Spinal cord (tissue), 10 donors: Measurements from ENCODE around the gene HOXD4. TPM values are rescaled to one million over a fixed set of nuclear protein-coding genes. Genes with fewer than 3 reads are reported as not detected.

Experiments used
- DNase-seq, 6 donors: peaks; one replicate each; pipeline versions ENCODE4 v3.0.0 to v3.0.0-alpha.2; 2013 to 2015; ENCODE audit warnings: low spot score in 6 of 6, low read depth in 4 of 6
- H3K27ac ChIP-seq: one replicate; pipeline ENCODE4 v1.5.1; 2013; ENCODE audit warnings: low read depth, low read length, control low read depth
- H3K27me3 ChIP-seq: one replicate; pipeline ENCODE4 v1.6.1; 2013; ENCODE audit warnings: low read length; ENCODE audit not compliant: control insufficient read depth, insufficient read depth
- H3K36me3 ChIP-seq: one replicate; pipeline ENCODE4 v1.6.1; 2013; ENCODE audit warnings: low read length; ENCODE audit not compliant: control insufficient read depth, insufficient read depth
- H3K4me1 ChIP-seq: one replicate; pipeline ENCODE4 v1.6.1; 2013; ENCODE audit warnings: low read length; ENCODE audit not compliant: control insufficient read depth, insufficient read depth
- H3K4me3 ChIP-seq: one replicate; pipeline ENCODE4 v1.5.1; 2013; ENCODE audit warnings: low read depth, low read length, control low read depth
- H3K9me3 ChIP-seq: one replicate; pipeline ENCODE4 v1.6.1; 2013; ENCODE audit warnings: low read length; ENCODE audit not compliant: control insufficient read depth, insufficient read depth
- WGBS: methylation state at CpG from one replicate; pipeline ENCODE4 v1.1.5; 2013; ENCODE audit warnings: missing lambda C conversion rate; ENCODE audit not compliant: insufficient coverage; 5-methylcytosine and 5-hydroxymethylcytosine counted together
- polyA plus RNA-seq, 2 donors: library from polyadenylated mRNA; unstranded; fragments of 120-200 nt; gene quantifications; one replicate each; pipeline ENCODE4 v1.2.1, GENCODE V29; 2013; ENCODE audit not compliant: insufficient read length in 2 of 2
- total RNA-seq, 2 donors: library from RNA; depleted of rRNA in 1 of 2; stranded (reverse); fragments of 120-200 nt in 1 of 2; fragments of >200 nt in 1 of 2; gene quantifications; one replicate each; pipeline versions ENCODE4 v1.2.3 to v1.2.4, GENCODE V29; 2013 to 2014
- donor health status: healthy.

HOXD4 gene
- total and polyA plus RNA-seq, 4 donors, result 3.9 to 19.8 (median 12.4) TPM

DNA sequence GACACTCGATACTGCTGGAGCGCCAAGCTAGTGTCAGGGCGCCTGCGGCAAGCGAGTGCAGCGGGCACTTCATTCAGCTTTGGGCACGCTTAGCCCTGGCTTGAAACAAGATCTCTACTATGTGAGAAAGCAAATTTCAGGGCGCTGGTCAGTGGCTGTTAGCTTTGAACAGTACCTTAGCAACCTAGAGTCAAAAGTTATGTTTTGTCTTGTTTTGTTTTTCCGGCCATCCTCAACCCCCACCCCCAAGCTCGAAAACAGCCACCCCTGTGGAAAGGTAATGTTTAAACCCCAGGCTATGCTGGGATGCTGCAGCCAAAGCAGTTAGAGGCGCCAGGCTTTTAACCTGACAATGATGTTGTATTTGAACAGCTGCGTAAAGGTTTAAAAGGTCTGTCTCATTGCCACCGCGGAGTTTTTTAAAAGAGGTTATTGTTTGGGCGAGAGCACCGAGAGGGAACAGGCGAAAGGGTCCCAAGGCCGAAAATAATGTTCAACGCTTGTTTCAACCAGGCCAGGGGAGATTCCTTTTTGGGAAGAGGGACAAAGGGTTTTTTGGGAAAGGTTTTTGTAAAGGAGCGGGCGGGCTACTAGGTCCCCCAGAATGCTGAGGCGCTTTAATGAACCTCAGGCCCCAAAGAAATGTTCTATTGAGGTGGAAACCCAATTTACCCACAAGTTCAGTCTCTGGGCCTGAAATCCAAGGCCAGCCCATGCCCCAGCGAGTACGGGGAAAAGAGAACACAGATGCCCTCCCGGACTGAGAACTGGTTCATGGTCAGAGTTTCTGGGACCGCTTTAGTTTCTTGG is 37.0 kb upstream of the HOXD4 start:
- peak in 1 of 6 donors; percentile 22 for DNase-seq
- Histone ChIP-seq H3K4me1 (peaks cover 39% of the 10 kb centered on the region), H3K4me3 (peak overlapping the region; percentile 27), H3K27me3 (peaks cover 99% of the 10 kb centered on the region), H3K9me3 (no peaks in the 10 kb centered on the region), H3K36me3 (no peaks in the 10 kb centered on the region), H3K27ac (peak overlapping the region; percentile 73)
- 12% methylated on average over 23 of the region's 26 CpGs for WGBS

DNA sequence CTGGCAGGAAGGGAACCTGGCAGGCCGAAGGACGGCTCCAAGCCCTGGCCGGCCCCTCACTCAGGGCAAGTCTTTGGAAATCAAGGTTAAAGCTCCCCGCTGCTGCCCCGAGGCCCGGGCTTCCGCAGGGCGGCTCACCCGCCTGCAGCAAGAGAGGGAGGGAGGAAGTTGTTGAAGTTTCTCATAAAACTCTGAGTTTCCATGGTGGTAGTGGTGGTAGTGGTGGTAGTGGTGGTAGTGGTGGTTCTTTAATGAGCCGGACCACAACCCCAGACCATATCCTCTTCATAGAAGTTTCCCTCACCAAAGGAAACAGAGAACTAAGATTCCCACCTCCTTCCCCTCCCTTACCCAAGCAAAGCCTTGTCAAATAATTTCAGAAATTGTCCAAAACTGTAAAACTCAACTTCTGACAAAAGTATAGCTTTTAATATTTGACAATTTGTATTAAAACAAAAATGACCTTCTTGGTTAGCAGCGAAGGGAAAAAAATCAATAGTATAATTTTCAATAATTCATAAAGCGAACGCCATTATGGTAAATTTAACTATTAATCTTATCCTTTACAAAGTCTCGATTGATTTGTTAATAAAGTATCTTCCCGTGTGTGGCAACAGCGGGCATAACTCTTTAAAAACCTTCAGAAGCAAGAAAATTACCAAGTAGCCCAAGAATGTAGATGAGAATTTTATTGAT is 36.3 kb upstream of the HOXD4 start:
- Histone ChIP-seq H3K4me3 (no peak overlapping the region), H3K9me3 (no peaks in the 10 kb centered on the region), H3K27ac (peak overlapping the region; percentile 80), H3K4me1 (peaks cover 39% of the 10 kb centered on the region), H3K27me3 (peaks cover 99% of the 10 kb centered on the region), H3K36me3 (no peaks in the 10 kb centered on the region)
- DNase-seq, result peak in 1 of 6 donors; percentile 53
- WGBS, result 1% methylated on average over 5 of the region's 16 CpGs

DNA sequence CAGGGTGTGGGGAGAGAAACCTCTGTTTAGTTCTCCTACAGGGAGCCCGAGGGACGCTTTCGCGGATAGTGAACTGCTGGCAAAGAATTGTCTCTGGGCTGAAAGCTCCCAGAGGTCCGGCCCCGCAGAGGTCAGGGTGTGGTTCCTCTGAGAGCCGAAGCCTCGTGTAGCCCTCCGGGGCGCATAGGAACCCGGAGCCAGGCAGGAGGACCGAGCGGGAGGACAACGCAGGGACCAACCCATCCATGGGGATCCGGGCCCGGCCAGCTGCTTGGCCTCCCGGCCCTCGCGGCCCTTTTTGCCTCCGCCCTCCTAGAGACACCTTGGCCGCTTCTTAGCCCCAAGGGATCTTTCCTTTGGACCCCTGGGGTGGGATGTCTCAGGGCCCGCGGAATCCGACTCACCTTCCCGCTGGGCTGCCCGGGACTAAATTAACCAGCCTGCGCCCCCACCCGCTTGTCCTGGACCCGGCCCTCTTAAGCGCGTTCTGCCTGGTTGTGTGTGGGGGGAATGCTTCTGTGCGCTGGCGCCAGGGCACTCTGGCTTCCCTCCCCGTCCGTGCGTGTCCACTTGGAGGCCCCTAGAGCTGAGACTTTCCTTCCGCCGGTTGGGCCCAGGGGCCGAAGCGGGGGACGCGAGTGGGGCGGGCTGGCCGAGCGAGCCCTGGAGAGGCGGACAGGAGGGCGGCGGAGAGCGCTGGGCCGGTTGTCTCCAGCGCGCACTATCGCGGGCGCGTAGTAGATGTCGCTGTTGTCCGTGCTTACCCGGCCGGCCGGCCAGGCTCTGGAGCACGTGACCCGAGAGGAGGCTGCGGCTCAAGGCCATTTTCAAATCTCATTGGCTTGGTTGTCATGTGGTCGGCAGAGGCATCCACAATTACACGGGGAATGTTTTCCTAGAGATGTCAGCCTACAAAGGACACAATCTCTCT is 35.2 kb upstream of the HOXD4 start, which contains the start of gene HOXD10:
TSS of gene HOXD10 (plus strand) at position 896 of the 931 bp plus-strand sequence. CDS start 56 bp downstream, outside the sequence.
- Histone ChIP-seq H3K4me1 (peaks cover 39% of the 10 kb centered on the region), H3K27me3 (peaks cover 99% of the 10 kb centered on the region), H3K4me3 (peak within 1 kb of the TSS; percentile 35), H3K27ac (peak within 1 kb of the TSS; percentile 80), H3K36me3 (no peaks in the 10 kb centered on the region), H3K9me3 (no peaks in the 10 kb centered on the region)
- DNase-seq, result peak in 1 of 6 donors; percentile 62
- WGBS, result 3% methylated on average over 64 of the region's 66 CpGs

DNA sequence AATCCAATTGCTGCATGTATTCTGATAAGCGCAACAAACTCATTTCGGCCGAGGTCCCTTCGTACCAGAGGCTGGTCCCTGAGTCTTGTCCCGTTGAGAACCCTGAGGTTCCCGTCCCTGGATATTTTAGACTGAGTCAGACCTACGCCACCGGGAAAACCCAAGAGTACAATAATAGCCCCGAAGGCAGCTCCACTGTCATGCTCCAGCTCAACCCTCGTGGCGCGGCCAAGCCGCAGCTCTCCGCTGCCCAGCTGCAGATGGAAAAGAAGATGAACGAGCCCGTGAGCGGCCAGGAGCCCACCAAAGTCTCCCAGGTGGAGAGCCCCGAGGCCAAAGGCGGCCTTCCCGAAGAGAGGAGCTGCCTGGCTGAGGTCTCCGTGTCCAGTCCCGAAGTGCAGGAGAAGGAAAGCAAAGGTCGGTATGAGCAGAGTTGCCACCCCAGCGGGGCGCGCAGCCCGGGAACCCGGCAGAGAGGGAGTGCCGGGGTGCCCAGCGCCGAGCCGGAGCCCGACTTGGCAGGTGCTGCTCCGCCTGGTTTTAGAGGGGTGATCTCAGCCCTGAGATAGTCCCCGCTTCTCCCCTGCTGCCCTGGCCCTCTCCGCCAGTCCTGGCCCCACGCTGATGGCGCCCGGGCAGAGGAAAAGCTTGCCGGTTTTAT is 34.1 kb upstream of the HOXD4 start:
- no peaks in the 10 kb centered on the region for H3K36me3 ChIP-seq
- WGBS, result 17% methylated on average over 40 of the region's 40 CpGs
- DNase-seq, result no peak
- peak overlapping the region; percentile 35 for H3K4me3 ChIP-seq
- peaks cover 39% of the 10 kb centered on the region for H3K4me1 ChIP-seq
- H3K9me3 ChIP-seq, result no peaks in the 10 kb centered on the region
- H3K27ac ChIP-seq, result peak overlapping the region; percentile 57
- peaks cover 99% of the 10 kb centered on the region for H3K27me3 ChIP-seq

DNA sequence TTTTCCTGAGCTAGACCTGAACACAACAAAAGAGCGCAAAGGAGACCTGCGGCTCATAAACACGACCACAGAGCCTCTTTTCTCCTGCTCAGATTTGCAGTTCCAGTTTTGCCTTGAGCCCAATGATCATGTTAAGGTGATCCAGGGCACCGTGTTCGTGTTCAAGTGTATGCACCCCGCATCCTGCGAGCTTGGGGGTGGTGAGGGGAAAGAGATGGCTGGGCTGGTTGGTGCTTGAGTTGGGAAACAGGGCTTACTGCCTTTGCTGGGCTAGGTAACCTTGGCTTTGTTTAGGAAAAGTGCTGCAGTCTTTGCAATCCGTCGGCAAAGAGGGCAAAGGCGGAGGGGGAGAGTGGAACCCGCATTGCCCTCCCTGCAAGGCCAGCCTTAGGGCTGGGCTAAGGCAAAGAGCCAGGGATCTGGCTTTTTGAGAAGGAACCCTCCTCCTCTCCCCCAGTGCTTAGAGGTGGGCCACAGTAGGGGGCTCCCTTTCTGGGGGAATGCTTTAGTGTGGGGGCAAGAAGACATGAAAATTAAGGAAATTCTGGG is 33.5 kb upstream of the HOXD4 start:
- Histone ChIP-seq H3K4me3 (peak overlapping the region; percentile 35), H3K4me1 (peaks cover 36% of the 10 kb centered on the region), H3K9me3 (no peaks in the 10 kb centered on the region), H3K36me3 (no peaks in the 10 kb centered on the region), H3K27me3 (peaks cover 97% of the 10 kb centered on the region), H3K27ac (peak overlapping the region; percentile 57)
- 6% methylated on average over 9 of the region's 11 CpGs for WGBS
- DNase-seq, result peak in 1 of 6 donors; percentile 14

DNA sequence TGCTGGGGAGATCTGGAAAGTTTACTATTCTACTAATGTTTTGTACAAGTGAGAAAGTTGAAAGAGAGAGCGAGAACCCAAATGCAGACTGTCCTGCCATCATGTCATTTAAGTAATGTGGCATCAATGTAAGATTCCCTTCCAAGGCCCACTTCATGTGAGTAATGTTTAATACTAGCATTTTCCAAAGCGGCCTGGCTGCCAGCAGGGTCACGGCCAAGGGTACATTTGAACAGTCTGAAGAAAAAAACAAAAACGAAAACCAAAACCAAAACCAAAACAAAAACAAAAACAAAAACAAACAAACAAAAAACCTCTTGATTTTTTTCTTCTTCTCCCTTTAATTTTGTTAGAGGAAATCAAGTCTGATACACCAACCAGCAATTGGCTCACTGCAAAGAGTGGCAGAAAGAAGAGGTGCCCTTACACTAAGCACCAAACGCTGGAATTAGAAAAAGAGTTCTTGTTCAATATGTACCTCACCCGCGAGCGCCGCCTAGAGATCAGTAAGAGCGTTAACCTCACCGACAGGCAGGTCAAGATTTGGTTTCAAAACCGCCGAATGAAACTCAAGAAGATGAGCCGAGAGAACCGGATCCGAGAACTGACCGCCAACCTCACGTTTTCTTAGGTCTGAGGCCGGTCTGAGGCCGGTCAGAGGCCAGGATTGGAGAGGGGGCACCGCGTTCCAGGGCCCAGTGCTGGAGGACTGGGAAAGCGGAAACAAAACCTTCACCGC is 32.6 kb upstream of the HOXD4 start:
- no peaks in the 10 kb centered on the region for H3K9me3 ChIP-seq
- WGBS, result 8% methylated on average over 16 of the region's 24 CpGs
- no peaks in the 10 kb centered on the region for H3K36me3 ChIP-seq
- H3K4me1 ChIP-seq, result peaks cover 42% of the 10 kb centered on the region
- peaks cover 95% of the 10 kb centered on the region for H3K27me3 ChIP-seq
- peak overlapping the region; percentile 59 for H3K27ac ChIP-seq
- DNase-seq, result peak in 1 of 6 donors; percentile 75
- H3K4me3 ChIP-seq, result peak overlapping the region; percentile 6

DNA sequence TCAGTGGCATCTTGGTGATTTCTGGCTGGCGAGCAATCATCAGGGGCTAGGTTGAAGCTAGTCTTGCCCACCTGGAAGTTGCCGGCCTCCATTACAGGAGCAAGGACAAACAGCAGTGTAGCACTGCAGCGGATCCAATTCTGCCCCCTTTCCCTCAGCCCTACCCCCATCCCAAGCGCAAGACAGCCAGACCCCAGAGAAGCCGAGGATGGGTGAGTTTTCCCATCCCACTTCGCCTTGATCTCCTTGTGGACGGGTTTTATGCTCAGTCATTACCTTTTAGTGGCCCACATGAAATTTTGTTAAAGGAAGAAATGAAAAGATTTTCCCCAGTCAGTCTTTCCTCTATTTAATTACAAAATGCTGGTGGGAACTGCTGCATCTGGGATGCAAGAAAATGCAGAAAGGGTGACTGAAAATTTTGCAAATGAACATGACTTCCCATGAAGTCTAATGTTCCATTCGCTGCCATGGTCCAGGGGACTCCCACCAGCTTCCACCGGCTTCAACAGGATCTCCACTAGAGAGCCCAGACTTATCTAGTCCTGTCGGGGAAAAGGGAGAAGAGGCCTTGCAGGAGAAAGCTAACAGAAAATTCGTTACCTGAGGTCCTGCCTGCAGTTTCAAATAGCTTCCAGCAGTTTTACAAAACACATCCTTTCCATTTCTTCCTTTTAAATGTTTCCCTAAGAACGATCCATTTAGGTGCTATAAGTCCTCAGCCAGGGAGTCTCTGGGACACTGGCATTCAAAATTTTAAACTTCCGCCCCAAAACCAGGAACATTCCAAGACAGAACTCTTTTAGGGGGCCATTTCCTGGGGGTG is 30.8 kb upstream of the HOXD4 start:
- Histone ChIP-seq H3K9me3 (no peaks in the 10 kb centered on the region), H3K36me3 (peaks cover 7% of the 10 kb centered on the region), H3K27me3 (peaks cover 95% of the 10 kb centered on the region), H3K4me3 (no peak overlapping the region), H3K4me1 (peaks cover 58% of the 10 kb centered on the region), H3K27ac (peak overlapping the region; percentile 29)
- DNase-seq, result peak in 1 of 6 donors; percentile 48
- WGBS, result 26% methylated on average over 9 of the region's 13 CpGs
